Activated CD4-positive, alpha-beta T cell treated with anti-CD3 and anti-CD28 coated beads for 48 hours (primary cell): ENCODE results near the gene MRPL36.

Experiments used
- DNase-seq: peaks from one replicate; pipeline ENCODE4 v3.0.0-alpha.2; 2020

Gene MRPL36

GRCh38 chr5:1762883-1763547, 36.6 kb downstream of the MRPL36 start:
- DNase-seq, result no peak

GRCh38 chr5:1762121-1762882, 37.3 kb downstream of the MRPL36 start:
- DNase-seq, result no peak

GRCh38 chr5:1761453-1761755, 38.2 kb downstream of the MRPL36 start:
- no peak for DNase-seq

GRCh38 chr5:1760656-1761452, 38.8 kb downstream of the MRPL36 start:
- no peak for DNase-seq

- DNase-seq, result no peak
Observed at GRCh38 chr5:1760231-1760630, 39.4 kb downstream of the MRPL36 start.

GRCh38 chr5:1759378-1759970, 40.2 kb downstream of the MRPL36 start:
- no peak for DNase-seq

- DNase-seq, result no peak
Observed at GRCh38 chr5:1758574-1758973, 41.1 kb downstream of the MRPL36 start.

GRCh38 chr5:1757511-1757910, 42.1 kb downstream of the MRPL36 start:
- DNase-seq, result no peak

GRCh38 chr5:1756481-1756880, 43.2 kb downstream of the MRPL36 start:
- DNase-seq, result no peak

GRCh38 chr5:1755321-1755949, 44.2 kb downstream of the MRPL36 start:
- no peak for DNase-seq

GRCh38 chr5:1754531-1755220, 45.0 kb downstream of the MRPL36 start:
- DNase-seq, result no peak

GRCh38 chr5:1753490-1753889, 46.1 kb downstream of the MRPL36 start:
- no peak for DNase-seq

GRCh38 chr5:1752881-1753280, 46.8 kb downstream of the MRPL36 start:
- no peak for DNase-seq

GRCh38 chr5:1751864-1752822, 47.5 kb downstream of the MRPL36 start:
- no peak for DNase-seq

GRCh38 chr5:1751026-1751863, 48.4 kb downstream of the MRPL36 start:
- no peak for DNase-seq

- no peak for DNase-seq
Observed at GRCh38 chr5:1750469-1750868, 49.2 kb downstream of the MRPL36 start.

GRCh38 chr5:1749346-1750124, 50.1 kb downstream of the MRPL36 start:
- no peak for DNase-seq

GRCh38 chr5:1748845-1749244, 50.8 kb downstream of the MRPL36 start:
- no peak for DNase-seq
